ENCODE data around the gene LAMA4. TPM values are rescaled to one million over a fixed set of nuclear protein-coding genes. Genes with fewer than 3 reads are reported as not detected.

Gene LAMA4
- total RNA-seq, 4 donors from 2014 or later = 229 to 524 (median 468) TPM

GRCh38 chr6:112221981-112222852 is 32.1 kb downstream of the LAMA4 start:
- no peaks in the 10 kb centered on the region for H3K36me3 ChIP-seq
- H3K4me1 ChIP-seq = peaks cover 3 to 91% (median 33%) of the 10 kb centered on the region in 4 donors
- DNase-seq (ENCODE audit: low spot score in 2 of 2) = no peak
- no peak overlapping the region for H3K4me3 ChIP-seq
- TF ChIP-seq, protein P1, sequence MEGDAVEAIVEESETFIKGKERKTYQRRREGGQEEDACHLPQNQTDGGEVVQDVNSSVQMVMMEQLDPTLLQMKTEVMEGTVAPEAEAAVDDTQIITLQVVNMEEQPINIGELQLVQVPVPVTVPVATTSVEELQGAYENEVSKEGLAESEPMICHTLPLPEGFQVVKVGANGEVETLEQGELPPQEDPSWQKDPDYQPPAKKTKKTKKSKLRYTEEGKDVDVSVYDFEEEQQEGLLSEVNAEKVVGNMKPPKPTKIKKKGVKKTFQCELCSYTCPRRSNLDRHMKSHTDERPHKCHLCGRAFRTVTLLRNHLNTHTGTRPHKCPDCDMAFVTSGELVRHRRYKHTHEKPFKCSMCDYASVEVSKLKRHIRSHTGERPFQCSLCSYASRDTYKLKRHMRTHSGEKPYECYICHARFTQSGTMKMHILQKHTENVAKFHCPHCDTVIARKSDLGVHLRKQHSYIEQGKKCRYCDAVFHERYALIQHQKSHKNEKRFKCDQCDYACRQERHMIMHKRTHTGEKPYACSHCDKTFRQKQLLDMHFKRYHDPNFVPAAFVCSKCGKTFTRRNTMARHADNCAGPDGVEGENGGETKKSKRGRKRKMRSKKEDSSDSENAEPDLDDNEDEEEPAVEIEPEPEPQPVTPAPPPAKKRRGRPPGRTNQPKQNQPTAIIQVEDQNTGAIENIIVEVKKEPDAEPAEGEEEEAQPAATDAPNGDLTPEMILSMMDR (IDR thresholded peaks at IDR 0.05) = no peak
- no peak for TF ChIP-seq POLR2A (IDR thresholded peaks at IDR 0.05)
- peak in 1 of 2 donors; percentile 27 for TF ChIP-seq EP300 (IDR thresholded peaks at IDR 0.05)
- no peaks in the 10 kb centered on the region for H3K9me3 ChIP-seq
- H3K27ac ChIP-seq = peak overlapping the region; percentile 50 to 89 (median 74)
- H3K27me3 ChIP-seq = no peaks in the 10 kb centered on the region
- WGBS, 2 donors = 30 to 36% methylated on average over 6 of the region's 6 CpGs

- Histone ChIP-seq H3K27me3 (no peaks in the 10 kb centered on the region), H3K4me3 (no peak overlapping the region), H3K27ac (peak overlapping the region in 3 of 4 donors; percentile 34 to 89 (median 80)), H3K4me1 (peaks cover 3 to 91% (median 36%) of the 10 kb centered on the region in 4 donors), H3K36me3 (no peaks in the 10 kb centered on the region), H3K9me3 (no peaks in the 10 kb centered on the region)
- DNase-seq (ENCODE audit: low spot score in 2 of 2) = no peak
- no peak for TF ChIP-seq EP300 (IDR thresholded peaks at IDR 0.05)
- no peak for TF ChIP-seq POLR2A (IDR thresholded peaks at IDR 0.05)
- TF ChIP-seq, protein P1 (IDR thresholded peaks at IDR 0.05) = no peak
Measured at GRCh38 chr6:112221561-112221960, 32.8 kb downstream of the LAMA4 start.

DNA sequence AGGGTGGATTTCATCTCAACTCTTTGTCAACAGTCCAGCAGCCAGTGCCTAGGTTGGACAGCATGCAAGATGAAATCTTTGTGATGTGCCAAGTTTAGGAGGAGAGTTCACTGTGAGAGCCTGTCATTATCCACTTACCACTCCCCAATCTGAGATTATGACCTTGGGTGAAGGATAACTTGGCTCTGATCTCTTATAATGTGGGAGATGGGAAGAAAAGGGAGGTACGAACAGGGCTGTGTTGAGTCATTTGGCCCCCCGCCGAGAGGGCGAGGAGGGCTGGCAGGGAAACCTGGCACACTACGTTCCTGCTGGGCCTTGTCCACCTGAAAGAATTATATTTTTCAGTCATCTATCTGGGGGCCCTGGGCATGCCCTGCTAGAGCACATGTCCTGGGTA is 35.8 kb downstream of the LAMA4 start:
- WGBS, 2 donors = 59 to 78% methylated on average over 5 of the region's 5 CpGs
- Histone ChIP-seq H3K27me3 (no peaks in the 10 kb centered on the region), H3K4me1 (peaks cover 0 to 92% (median 37%) of the 10 kb centered on the region in 4 donors), H3K9me3 (no peaks in the 10 kb centered on the region), H3K4me3 (no peak overlapping the region), H3K27ac (peak overlapping the region in 3 of 4 donors; percentile 28 to 89 (median 37)), H3K36me3 (peaks cover 0 to 6% (median 2%) of the 10 kb centered on the region in 3 donors)
- peak; percentile 43 to 56 for DNase-seq (ENCODE audit: low spot score in 2 of 2)
- peak in 1 of 2 donors; percentile 68 for TF ChIP-seq EP300 (IDR thresholded peaks at IDR 0.05)
- TF ChIP-seq, protein P1 (IDR thresholded peaks at IDR 0.05) = no peak

GRCh38 chr6:112216662-112217551 is 37.5 kb downstream of the LAMA4 start:
- H3K9me3 ChIP-seq = no peaks in the 10 kb centered on the region
- H3K27me3 ChIP-seq = no peaks in the 10 kb centered on the region
- H3K27ac ChIP-seq = peak overlapping the region in 3 of 4 donors; percentile 22 to 89 (median 37)
- no peak for DNase-seq (ENCODE audit: low spot score in 2 of 2)
- peaks cover 0 to 89% (median 26%) of the 10 kb centered on the region in 4 donors for H3K4me1 ChIP-seq
- 32% methylated on average over 6 of the region's 6 CpGs for WGBS, 2 donors
- H3K4me3 ChIP-seq = no peak overlapping the region
- TF ChIP-seq POLR2A (IDR thresholded peaks at IDR 0.05) = no peak
- no peak for TF ChIP-seq EP300 (IDR thresholded peaks at IDR 0.05)
- TF ChIP-seq, protein P1 (IDR thresholded peaks at IDR 0.05) = no peak
- peaks cover 0 to 19% (median 2%) of the 10 kb centered on the region in 3 donors for H3K36me3 ChIP-seq
